GM19193 (cell line): ENCODE data around the gene CTDSPL.

Experiments used
- POLR2A ChIP-seq: IDR thresholded peaks from 4 replicates; pipeline ENCODE4 v1.6.1; 2011; ENCODE audit not compliant: insufficient read depth, insufficient read length; ENCODE audit errors: extremely low read depth

The CTDSPL gene

DNA sequence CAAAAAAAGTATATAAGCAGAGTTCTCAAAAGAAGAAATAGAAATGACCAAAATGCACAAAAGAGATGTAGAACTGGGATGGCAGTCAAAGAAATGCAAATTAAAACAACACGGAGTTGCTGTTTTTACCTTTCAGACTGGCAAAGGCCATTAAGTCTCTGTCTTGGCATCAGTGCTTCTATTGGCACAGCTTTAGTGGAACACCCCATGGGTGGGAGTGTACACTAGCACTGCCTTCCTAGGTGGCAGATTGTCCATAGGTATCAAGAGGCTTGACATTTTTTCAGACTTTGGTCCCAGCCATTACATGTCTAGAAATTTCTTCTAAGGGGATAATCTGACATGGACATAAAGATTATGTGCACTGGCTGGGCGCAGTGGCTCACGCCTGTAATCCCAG, 70.8 kb downstream of the CTDSPL start:
- TF ChIP-seq POLR2A: no peak

- no peak for TF ChIP-seq POLR2A
These were observed 73.1 kb downstream of the CTDSPL start for GRCh38 chr3:37934631-37935289.

- no peak for TF ChIP-seq POLR2A
These were observed 73.6 kb downstream of the CTDSPL start for GRCh38 chr3:37935290-37935668.

DNA sequence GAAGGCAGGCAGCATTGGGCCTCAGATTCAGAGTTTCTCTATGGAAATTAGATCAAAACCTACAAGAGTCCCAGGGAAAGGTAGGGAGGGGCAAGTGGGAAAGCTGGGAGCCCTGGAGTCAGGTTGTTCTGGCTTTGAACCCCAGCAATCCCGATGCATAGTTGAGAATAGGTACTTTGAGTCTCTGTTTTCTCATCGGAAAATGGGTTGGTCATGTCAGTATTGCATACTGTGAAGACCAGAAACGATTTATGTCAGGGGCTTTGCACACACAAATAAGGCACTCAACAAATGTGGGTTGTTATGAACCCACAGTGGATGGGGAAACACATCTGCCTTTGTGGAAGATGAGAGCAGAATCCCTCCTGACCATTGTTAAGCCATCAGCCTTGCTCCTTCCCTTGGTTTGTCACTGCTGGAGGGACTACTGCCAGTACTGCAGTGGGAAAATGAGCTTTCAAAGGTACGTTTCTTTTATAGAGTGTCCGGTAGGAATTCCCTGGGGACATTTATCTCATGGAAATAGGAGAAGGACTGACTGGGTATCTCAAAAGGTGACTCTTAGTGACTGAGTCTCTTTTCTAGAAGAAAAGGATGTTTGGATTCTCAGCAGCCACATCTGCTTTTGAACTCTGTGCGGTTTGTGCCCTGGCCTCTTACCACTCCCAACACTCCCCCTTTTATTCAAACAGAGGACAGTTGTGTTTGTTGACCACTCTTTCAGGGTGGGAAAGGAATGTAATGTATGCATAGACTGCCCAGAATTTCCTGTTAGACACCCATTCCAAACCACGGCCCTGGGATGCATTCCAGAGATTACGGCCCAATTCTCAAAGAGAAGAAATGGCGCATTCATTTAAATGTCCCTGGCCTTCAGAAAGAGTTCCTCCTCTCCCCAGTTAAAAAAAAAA, 74.3 kb downstream of the CTDSPL start:
- TF ChIP-seq POLR2A: no peak

DNA sequence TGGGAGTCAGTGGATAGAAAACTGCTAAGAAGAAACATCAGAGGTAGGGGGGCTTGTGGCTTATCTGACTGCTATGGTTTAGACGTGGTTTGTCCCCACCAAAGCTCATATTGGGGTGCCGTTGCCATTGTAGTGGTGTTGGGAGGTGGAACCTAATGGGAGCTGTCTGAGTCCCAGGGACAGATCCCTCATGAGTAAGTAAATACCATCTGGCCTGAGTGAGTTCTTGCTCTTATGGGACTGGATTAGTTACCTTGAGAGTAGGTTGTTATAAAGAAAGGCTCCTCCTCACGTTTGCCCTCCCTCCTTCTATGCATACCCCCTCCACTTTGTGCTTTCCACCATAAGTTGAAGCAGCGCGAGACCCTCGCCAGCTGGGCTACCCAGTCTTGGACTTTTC, 75.5 kb downstream of the CTDSPL start:
- TF ChIP-seq POLR2A: no peak

DNA sequence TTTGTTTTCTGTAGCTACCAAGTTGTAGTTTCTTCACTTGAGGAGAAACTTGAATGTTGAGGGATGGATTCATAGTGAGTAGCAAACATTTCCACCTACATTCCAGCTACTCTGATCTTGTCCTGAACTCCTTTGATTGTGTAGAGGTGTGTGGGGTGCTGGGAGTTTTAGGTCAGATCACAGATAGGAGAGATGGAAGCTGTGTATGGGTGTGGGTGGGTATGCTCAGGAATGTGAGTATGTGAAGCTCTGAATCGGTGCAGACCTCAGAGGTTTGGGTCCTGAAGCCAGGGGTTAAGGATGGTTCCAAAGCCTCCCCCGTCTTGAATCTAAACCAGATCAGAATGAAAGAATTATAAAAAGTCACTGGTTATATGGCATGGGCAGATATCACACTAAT, 76.3 kb downstream of the CTDSPL start:
- no peak for TF ChIP-seq POLR2A

DNA sequence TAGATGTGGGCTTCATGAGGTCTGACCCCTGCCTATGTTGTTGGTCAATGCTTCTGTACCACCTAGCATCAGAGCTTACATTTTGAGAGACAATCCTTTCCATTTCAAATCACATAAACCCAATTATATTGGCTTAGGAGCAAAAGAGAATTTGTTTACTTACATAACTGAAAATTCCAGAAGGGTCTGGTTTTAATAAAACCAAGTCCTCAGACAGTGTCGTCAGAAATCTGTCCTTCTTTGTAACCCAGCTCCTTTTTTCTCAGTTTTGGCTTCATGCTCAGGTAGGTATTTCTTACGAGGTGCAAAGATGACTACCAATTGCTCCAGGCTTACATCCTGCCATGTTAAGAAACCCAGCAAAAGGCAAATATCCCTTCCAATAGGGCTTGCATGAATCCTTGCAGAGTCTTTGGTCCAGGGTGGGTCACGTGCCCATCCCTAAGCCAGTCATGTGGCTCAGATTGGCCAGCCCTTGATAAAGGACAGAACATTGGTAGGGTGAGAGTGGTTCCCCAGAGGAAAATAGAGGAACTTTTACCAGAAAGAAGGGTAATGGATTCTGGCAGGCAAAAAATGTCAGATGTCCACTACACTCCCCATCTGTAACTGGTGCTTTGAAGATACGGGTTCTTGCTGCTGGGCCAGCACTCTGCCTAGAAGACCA, 78.7 kb downstream of the CTDSPL start:
- TF ChIP-seq POLR2A: no peak

DNA sequence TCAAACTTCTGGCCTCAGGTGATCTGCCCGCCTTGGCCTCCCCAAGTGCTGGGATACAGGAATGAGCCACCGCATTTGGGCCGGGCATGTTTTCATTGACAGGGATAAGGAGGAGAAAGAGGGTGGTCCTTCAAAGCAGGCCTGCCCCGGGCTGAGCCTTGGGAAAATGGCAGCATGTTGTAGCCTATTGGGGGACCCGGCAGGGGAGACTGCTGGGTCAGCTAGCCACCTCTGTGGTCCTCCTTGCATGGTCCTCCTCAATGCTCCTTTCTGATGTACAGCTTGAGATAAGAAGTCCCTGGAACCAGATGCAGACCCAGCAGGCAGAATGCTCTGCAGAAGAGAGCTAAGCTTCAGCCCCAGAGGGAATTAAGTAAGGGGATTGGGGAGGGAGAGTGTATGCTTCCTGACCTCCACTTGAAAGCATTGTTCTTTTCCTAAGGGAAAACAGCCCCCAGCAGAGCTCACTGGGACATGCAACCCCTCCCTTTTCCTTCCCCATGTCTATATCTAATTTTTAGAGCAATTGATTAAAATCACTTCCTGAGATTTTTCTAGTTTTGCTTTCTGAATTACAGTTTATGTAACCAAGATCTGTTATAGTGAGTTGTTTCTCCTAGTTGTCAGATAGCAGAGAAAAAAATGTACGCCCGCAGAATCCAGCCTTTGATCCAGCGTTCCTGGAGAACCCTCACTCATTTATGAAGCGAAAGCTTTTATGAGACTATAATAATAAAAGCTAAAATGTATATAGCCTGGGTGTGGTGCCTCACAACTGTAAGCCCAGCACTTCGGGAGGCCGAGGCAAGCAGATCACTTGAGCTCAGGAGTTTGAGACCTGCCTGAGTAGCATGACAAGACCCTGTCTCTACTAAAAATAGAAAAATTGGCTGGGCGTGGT, 80.2 kb downstream of the CTDSPL start:
- TF ChIP-seq POLR2A: no peak

DNA sequence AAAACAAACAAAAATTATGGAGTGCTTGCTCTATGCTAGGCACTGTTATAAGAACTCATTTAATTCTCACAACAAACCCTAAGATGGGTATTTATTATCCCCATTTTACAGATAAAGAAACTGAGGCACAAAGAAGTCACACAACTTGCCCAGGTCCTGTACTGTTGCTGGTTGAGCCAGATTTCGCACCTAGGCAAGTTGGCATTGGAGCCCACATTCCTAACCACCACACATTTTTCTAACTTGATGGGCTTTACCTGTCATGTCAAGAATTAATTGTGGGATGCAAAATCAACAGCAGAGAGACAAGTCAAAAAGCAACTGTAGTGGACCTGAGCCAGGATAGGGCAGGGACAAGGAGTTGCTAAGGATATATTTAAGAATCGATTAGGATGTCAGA, 81.0 kb downstream of the CTDSPL start:
- no peak for TF ChIP-seq POLR2A

DNA sequence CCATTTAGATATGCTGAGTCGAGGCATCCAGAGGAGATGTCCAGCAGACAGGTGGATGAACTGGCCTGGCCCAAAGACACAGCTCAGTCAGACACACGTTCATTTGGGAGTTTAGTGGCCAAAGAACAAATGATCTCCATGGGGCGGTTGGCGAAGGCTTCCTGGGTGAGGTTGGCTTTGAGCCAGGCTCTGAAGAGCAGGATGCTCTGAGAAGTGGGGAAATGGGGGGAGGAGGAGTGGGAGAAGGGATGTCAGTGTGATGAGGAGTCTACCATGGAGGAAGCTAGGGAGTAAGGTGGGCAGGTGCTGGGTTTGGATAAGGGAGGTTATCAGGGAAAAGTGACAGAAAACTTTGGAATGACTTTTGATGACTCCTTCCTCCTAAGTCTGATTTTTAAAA, 81.4 kb downstream of the CTDSPL start:
- TF ChIP-seq POLR2A: no peak

DNA sequence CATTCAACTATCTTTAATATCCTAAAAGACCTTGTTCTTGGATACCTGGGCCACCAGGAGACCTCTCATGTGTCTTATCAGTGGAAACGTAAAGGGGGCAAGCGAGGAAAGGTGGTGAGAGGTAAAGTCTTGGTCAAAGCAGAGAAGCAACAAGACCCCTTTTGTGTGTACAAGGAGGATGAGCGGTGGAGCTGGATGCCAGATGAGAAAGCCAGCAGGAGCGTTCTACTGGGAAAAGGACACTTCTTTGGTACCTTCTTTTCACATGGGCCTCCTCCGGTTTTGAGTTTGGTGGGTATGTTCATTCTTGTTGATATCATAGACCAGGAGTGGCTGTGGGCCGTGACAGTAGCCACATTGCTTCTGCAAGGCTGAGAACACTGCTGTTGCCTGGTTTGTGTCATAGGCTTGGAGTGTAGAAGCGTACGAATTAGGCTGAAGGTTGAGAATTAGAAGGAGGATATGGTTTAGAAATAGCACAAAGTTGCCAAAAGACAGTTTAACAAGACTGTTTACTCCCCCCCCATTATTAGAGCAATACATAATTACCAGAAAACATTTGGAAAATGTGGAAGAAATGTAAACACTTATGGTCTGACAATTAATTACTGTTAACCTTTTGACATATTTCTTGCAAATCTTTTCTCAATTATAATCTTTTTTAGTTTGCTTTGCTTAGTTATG, 82.1 kb downstream of the CTDSPL start:
- no peak for TF ChIP-seq POLR2A

DNA sequence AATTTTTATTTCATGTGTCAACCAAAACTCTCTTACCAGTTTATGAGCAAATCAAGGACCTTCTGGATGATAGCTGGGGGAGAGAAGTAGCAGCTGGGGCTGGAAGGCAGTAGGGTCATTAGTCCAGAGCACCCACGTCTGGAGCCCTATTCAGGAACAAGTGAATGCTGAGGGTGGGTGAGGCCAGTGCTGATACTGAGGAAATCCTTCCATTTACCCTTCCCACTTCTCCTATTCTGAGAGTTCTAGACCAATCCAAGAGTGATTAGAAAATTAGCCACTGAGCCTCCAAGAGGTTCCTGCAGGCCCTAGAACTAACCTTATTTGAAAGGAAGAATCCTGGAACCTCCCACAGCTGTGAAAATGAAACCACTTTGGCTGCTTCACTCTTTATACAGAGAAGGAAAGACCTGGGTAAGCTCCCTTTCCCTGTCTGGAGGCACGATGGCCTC, 82.7 kb downstream of the CTDSPL start:
- TF ChIP-seq POLR2A: no peak

GRCh38 chr3:37945156-37945806, 83.6 kb downstream of the CTDSPL start:
- no peak for TF ChIP-seq POLR2A
